Activated CD8-positive, alpha-beta memory T cell treated with anti-CD3 and anti-CD28 coated beads for 24 hours (primary cell): ENCODE results near the gene MAML2.
"Not testable (repeated sequence)": the region's sequence is repeated elsewhere in the genome, so short reads cannot be mapped to it uniquely, and the experiment has no call there.

Source experiments
- DNase-seq: peaks from one replicate; pipeline ENCODE4 v3.0.0-alpha.2; 2020

Gene MAML2

GRCh38 chr11:96204366-96204659 is 138.7 kb downstream of the MAML2 start:
- DNase-seq: no peak

GRCh38 chr11:96203567-96204365 is 139.2 kb downstream of the MAML2 start:
- DNase-seq: no peak

GRCh38 chr11:96200243-96200642 is 142.8 kb downstream of the MAML2 start:
- DNase-seq: no peak

- DNase-seq: no peak
Measured at GRCh38 chr11:96199563-96200025, 143.4 kb downstream of the MAML2 start.

- no peak for DNase-seq
Measured at GRCh38 chr11:96197801-96198701, 144.9 kb downstream of the MAML2 start.

GRCh38 chr11:96197103-96197502 is 145.9 kb downstream of the MAML2 start:
- no peak for DNase-seq

- DNase-seq: no peak
Measured at GRCh38 chr11:96196181-96196662, 146.8 kb downstream of the MAML2 start.

- no peak for DNase-seq
Measured at GRCh38 chr11:96195671-96196070, 147.3 kb downstream of the MAML2 start.

- DNase-seq: no peak
Measured at GRCh38 chr11:96194581-96195374, 148.2 kb downstream of the MAML2 start.

GRCh38 chr11:96193745-96194443 is 149.1 kb downstream of the MAML2 start:
- no peak for DNase-seq

- DNase-seq: no peak
Measured at GRCh38 chr11:96191752-96192151, 151.2 kb downstream of the MAML2 start.

- no peak for DNase-seq
Measured at GRCh38 chr11:96189351-96189750, 153.6 kb downstream of the MAML2 start.

- DNase-seq: no peak
Measured at GRCh38 chr11:96188243-96189006, 154.6 kb downstream of the MAML2 start.

- DNase-seq: no peak
Measured at GRCh38 chr11:96187822-96188221, 155.2 kb downstream of the MAML2 start.

- no peak for DNase-seq
Measured at GRCh38 chr11:96186806-96187205, 156.2 kb downstream of the MAML2 start.

GRCh38 chr11:96185220-96185768 is 157.7 kb downstream of the MAML2 start:
- DNase-seq: no peak

GRCh38 chr11:96180937-96181336 is 162.1 kb downstream of the MAML2 start:
- DNase-seq: not testable (repeated sequence)

GRCh38 chr11:96180341-96180740 is 162.7 kb downstream of the MAML2 start:
- no peak for DNase-seq

- no peak for DNase-seq
Measured at GRCh38 chr11:96179905-96180304, 163.1 kb downstream of the MAML2 start.

- no peak for DNase-seq
Measured at GRCh38 chr11:96178887-96179279, 164.1 kb downstream of the MAML2 start.
